Measurements from ENCODE around the gene LYPD3.

DNA sequence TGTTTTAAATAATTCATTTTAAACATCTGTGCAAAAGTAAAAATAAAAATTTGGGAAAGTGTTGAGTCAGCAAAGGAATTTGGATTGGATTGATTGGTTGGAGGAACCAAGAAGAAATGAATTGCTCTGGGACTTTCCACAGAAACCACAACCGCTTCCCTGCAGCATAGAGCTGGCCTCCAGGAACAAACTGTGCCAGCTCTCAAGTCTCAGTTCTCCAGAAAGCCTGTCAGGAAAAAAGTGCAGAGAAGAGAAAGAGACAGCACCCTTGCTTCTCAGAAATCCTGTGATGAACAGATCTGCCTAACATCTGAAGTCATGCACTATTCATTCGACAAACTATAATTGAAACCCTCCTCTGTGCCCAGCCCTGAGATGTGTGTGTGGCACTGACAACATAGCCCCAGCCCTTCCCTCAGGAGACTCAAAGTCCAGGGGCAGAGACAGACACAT, 14.8 kb downstream of the LYPD3 start:
- TF ChIP-seq, protein P1, sequence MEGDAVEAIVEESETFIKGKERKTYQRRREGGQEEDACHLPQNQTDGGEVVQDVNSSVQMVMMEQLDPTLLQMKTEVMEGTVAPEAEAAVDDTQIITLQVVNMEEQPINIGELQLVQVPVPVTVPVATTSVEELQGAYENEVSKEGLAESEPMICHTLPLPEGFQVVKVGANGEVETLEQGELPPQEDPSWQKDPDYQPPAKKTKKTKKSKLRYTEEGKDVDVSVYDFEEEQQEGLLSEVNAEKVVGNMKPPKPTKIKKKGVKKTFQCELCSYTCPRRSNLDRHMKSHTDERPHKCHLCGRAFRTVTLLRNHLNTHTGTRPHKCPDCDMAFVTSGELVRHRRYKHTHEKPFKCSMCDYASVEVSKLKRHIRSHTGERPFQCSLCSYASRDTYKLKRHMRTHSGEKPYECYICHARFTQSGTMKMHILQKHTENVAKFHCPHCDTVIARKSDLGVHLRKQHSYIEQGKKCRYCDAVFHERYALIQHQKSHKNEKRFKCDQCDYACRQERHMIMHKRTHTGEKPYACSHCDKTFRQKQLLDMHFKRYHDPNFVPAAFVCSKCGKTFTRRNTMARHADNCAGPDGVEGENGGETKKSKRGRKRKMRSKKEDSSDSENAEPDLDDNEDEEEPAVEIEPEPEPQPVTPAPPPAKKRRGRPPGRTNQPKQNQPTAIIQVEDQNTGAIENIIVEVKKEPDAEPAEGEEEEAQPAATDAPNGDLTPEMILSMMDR (IDR thresholded peaks at IDR 0.05): no peak
- no peak for TF ChIP-seq POLR2A (IDR thresholded peaks at IDR 0.05)
